MM.1S (cell line): ENCODE results near the gene VRK2.

Experiments
- EZH2 ChIP-seq: fragments of 300-600 bp; sonication (generic); optimal IDR thresholded peaks from 2 replicates; pipeline ENCODE3; 2017; ENCODE audit warnings: low read depth, mild to moderate bottlenecking, antibody characterized with exemption, low read length, mixed read lengths
- TF ChIP-seq, protein P1 (sequence below): fragments of 300-600 bp; sonication (generic); IDR thresholded peaks from 2 replicates; pipeline ENCODE4 v1.5.1; 2016; ENCODE audit warnings: antibody characterized with exemption, low read length, mixed read lengths

DNA sequence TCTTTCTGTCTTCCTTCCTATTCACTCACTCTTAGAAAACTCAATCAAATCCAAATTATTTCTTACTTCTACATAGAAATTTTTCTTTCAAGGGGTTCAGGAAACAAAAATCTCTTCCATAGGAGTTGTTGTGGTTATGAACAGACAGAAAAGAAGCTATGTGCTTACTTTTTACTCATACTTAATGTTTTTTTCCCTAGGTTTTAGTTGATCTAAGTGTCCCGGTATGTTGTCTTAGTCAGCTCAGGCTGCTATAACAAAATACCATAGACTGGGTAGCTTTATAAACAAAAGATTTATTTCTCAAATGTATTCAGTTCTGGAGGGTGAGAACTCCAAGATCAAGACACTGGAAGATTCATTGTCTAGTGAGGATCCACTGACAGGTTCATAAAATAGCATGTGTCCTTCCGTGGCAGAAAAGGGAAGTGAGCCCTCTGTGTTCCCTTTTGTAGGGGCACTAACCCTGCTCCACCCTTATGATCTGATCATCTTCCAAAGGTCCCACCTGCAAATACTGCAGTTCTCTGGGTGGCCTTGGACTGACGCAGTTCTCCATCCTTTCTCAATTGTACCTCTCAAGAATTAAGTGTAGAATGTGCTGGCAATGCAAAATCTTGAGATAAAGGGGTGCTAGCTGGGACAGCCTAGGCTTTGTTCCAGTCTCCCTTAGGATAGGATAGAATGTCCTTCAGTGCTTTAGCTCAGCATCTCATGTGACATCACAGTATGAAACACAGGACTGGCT, 14.4 kb upstream of the VRK2 start:
- TF ChIP-seq, protein P1, sequence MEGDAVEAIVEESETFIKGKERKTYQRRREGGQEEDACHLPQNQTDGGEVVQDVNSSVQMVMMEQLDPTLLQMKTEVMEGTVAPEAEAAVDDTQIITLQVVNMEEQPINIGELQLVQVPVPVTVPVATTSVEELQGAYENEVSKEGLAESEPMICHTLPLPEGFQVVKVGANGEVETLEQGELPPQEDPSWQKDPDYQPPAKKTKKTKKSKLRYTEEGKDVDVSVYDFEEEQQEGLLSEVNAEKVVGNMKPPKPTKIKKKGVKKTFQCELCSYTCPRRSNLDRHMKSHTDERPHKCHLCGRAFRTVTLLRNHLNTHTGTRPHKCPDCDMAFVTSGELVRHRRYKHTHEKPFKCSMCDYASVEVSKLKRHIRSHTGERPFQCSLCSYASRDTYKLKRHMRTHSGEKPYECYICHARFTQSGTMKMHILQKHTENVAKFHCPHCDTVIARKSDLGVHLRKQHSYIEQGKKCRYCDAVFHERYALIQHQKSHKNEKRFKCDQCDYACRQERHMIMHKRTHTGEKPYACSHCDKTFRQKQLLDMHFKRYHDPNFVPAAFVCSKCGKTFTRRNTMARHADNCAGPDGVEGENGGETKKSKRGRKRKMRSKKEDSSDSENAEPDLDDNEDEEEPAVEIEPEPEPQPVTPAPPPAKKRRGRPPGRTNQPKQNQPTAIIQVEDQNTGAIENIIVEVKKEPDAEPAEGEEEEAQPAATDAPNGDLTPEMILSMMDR: no peak
- TF ChIP-seq EZH2: no peak
